Small intestine (tissue), 7 donors: ENCODE measurements around the gene NFATC1. TPM values are rescaled to one million over a fixed set of nuclear protein-coding genes. Genes with fewer than 3 reads are reported as not detected.

Experiments
- DNase-seq, 2 donors: peaks; one replicate each; pipeline versions ENCODE4 v3.0.0 to v3.0.0-alpha.2; 2013
- FAIRE-seq: peaks from 2 replicates; lab custom pipeline; 2012; peaks lifted over from hg19 to GRCh38; lab: Jason Lieb, UNC
- H3K27ac ChIP-seq, 3 donors: one replicate each; pipeline ENCODE4 v1.5.1; 2013; ENCODE audit warnings: low read length in 2 of 3, mild to moderate bottlenecking in 2 of 3, control low read depth in 1 of 3, inconsistent platforms in 1 of 3, low read depth in 1 of 3, moderate library complexity in 1 of 3
- H3K27me3 ChIP-seq, 3 donors: one replicate each; pipeline ENCODE4 v1.6.1; 2013; ENCODE audit warnings: low read length in 3 of 3, inconsistent platforms in 1 of 3; ENCODE audit not compliant: control insufficient read depth in 3 of 3, insufficient read depth in 3 of 3
- H3K36me3 ChIP-seq, 3 donors: one replicate each; pipeline ENCODE4 v1.6.1; 2013; ENCODE audit warnings: low read length in 3 of 3, inconsistent platforms in 1 of 3, low read depth in 1 of 3, mild to moderate bottlenecking in 1 of 3, moderate library complexity in 1 of 3; ENCODE audit not compliant: control insufficient read depth in 3 of 3, insufficient read depth in 2 of 3
- H3K4me1 ChIP-seq, 3 donors: one replicate each; pipeline ENCODE4 v1.6.1; 2013; ENCODE audit warnings: low read length in 2 of 3, inconsistent platforms in 1 of 3, low read depth in 1 of 3, mild to moderate bottlenecking in 1 of 3, moderate library complexity in 1 of 3; ENCODE audit not compliant: control insufficient read depth in 3 of 3, insufficient read depth in 2 of 3
- H3K4me3 ChIP-seq, 3 donors: one replicate each; pipeline ENCODE4 v1.5.1; 2013; ENCODE audit warnings: low read length in 3 of 3, control low read depth in 1 of 3, inconsistent platforms in 1 of 3, low read depth in 1 of 3, mild to moderate bottlenecking in 1 of 3, moderate library complexity in 1 of 3
- H3K9me3 ChIP-seq, 2 donors: one replicate each; pipeline ENCODE4 v1.6.1; 2013; ENCODE audit warnings: low read depth in 1 of 2, low read length in 1 of 2; ENCODE audit not compliant: control insufficient read depth in 2 of 2, insufficient read depth in 1 of 2
- WGBS, 3 donors: extraction: QIAGEN DNeasy Blood & Tissue Kit; methylation state at CpG; one replicate each; pipeline ENCODE4 v1.1.7; 2013; 5-methylcytosine and 5-hydroxymethylcytosine counted together
- polyA plus RNA-seq, 4 donors: library from polyadenylated mRNA; stranded (reverse) in 3 of 4; unstranded in 1 of 4; fragments of 200-250 nt in 3 of 4; fragments of 120-200 nt in 1 of 4; gene quantifications; one replicate each; pipeline versions ENCODE4 v1.2.1 to v1.2.3, GENCODE V29; 2013
- donor health status: healthy with polysubstance abuse.
- donor health status: control.
- donor health status: control.
- donor health status: Bipolar disorder and iron deficiency.
- donor health status: healthy.

The NFATC1 gene
- polyA plus RNA-seq, 4 donors, result 0.67 to 5.9 (median 2.2) TPM

- H3K4me3 ChIP-seq, result no peak overlapping the region
- WGBS, 3 donors, result 80 to 87% (median 84%) methylated on average over 29 of the region's 29 CpGs
- no peaks in the 10 kb centered on the region for H3K27me3 ChIP-seq
- H3K4me1 ChIP-seq, result no peaks in the 10 kb centered on the region
- H3K36me3 ChIP-seq, result peaks cover 0 to 9% (median 3%) of the 10 kb centered on the region in 3 donors
- H3K27ac ChIP-seq, result no peak overlapping the region
- DNase-seq, result no peak
- no peak for FAIRE-seq
- no peaks in the 10 kb centered on the region for H3K9me3 ChIP-seq
Measured at GRCh38 chr18:79447703-79448367, 52.1 kb downstream of the NFATC1 start.

DNA sequence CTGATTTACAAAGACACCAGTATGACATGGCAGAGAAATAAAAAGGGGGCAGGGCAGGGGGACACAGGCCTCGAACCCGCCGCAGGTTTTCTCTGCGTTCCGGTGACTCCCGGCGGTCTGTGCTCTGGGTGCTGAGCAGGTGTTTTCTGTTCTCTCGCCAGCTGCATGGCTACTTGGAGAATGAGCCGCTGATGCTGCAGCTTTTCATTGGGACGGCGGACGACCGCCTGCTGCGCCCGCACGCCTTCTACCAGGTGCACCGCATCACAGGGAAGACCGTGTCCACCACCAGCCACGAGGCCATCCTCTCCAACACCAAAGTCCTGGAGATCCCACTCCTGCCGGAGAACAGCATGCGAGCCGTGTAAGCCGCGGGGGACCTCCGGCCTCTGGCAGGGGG lies 52.9 kb downstream of the NFATC1 start:
- DNase-seq (no peak), FAIRE-seq (no peak)
- Histone ChIP-seq H3K4me1 (no peaks in the 10 kb centered on the region), H3K27me3 (no peaks in the 10 kb centered on the region), H3K36me3 (peaks cover 0 to 12% (median 3%) of the 10 kb centered on the region in 3 donors), H3K9me3 (no peaks in the 10 kb centered on the region), H3K27ac (no peak overlapping the region), H3K4me3 (no peak overlapping the region)
- 94 to 97% (median 96%) methylated on average over 24 to 25 of the region's 25 CpGs for WGBS, 3 donors

DNA sequence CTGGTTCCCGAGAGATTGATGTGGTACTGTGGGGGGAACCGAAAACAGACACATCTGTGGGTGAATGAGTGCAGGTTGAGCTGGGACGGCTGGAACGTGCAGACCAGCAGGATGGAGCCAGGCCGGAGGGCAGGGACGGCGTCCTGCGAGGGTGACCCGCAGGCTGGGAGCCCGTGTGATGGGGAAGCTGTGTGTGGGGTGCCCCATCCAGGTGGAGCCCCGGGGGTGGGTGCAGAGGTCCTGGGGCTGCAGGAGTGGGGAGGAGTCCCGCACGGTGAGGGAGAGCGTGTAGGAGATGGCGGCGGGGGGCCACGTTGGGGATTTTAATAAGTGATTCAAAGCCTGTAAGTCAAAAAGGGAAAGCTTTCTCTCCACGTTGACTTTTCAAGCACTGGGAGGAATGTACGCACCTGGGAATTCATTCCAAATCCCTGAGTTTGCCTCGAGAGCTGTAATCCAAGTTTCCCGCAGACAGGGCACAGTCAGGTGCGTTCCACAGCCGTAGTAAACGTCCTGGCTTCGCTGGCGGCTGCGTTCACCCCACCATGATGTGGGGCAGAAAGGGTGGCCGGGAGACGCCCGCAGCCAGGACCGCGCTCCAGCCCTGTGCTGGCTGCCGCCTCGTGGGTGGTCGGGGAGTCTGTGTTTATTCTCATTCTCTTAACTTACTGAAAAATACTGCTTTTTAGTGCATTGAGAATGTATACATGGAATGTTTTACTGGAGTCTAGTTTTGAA lies 54.0 kb downstream of the NFATC1 start:
- Histone ChIP-seq H3K4me3 (no peak overlapping the region), H3K36me3 (peaks cover 0 to 12% (median 3%) of the 10 kb centered on the region in 3 donors), H3K4me1 (no peaks in the 10 kb centered on the region), H3K9me3 (no peaks in the 10 kb centered on the region), H3K27me3 (no peaks in the 10 kb centered on the region), H3K27ac (no peak overlapping the region)
- 90 to 92% (median 92%) methylated on average over 35 of the region's 35 CpGs for WGBS, 3 donors
- DNase-seq (no peak), FAIRE-seq (no peak)

DNA sequence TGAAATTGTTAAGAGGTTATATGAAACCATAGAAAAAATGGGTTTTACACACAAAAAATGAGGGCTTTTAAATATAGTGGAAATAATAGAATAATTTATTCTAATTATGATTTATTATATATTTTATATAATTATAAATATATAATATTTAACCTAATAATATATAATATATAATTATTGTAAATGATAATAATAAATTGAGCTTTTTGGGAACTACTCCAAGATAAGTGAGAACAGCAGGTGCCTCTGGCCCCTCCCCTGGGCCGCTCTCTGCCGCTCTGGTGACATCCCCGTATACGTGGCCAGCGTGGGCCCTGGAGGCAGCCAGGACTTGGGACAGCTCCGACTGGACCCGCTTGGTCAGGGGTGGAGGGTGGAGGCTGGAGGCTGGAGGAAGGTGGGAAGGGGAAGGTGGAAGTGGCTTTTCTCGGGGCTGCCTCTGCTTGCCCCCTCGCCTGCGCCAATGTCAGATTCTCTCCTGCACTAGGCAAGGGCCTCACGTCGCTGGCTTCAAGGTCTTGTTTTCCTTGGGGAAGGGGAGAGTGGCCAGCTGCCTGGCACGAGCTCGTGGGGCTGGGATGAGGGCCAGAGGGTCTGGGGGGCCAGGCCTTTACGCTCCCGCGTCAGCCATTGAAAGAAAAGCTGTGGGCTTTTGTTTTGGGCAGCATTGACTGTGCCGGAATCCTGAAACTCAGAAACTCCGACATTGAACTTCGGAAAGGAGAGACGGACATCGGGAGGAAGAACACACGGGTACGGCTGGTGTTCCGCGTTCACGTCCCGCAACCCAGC lies 54.8 kb downstream of the NFATC1 start:
- 88 to 92% (median 91%) methylated on average over 27 to 28 of the region's 28 CpGs for WGBS, 3 donors
- Histone ChIP-seq H3K27ac (no peak overlapping the region), H3K9me3 (no peaks in the 10 kb centered on the region), H3K4me3 (no peak overlapping the region), H3K27me3 (no peaks in the 10 kb centered on the region), H3K36me3 (peaks cover 0 to 9% (median 3%) of the 10 kb centered on the region in 3 donors), H3K4me1 (no peaks in the 10 kb centered on the region)
- no peak for DNase-seq
- FAIRE-seq, result no peak

- no peak overlapping the region for H3K27ac ChIP-seq
- no peak for FAIRE-seq
- H3K36me3 ChIP-seq, result peaks cover 0 to 9% (median 3%) of the 10 kb centered on the region in 3 donors
- no peaks in the 10 kb centered on the region for H3K27me3 ChIP-seq
- DNase-seq, result no peak
- no peaks in the 10 kb centered on the region for H3K9me3 ChIP-seq
- H3K4me1 ChIP-seq, result no peaks in the 10 kb centered on the region
- WGBS, 3 donors, result 90 to 94% (median 93%) methylated on average over 45 of the region's 45 CpGs
- no peak overlapping the region for H3K4me3 ChIP-seq
Measured at GRCh38 chr18:79451237-79452125, 55.8 kb downstream of the NFATC1 start.

DNA sequence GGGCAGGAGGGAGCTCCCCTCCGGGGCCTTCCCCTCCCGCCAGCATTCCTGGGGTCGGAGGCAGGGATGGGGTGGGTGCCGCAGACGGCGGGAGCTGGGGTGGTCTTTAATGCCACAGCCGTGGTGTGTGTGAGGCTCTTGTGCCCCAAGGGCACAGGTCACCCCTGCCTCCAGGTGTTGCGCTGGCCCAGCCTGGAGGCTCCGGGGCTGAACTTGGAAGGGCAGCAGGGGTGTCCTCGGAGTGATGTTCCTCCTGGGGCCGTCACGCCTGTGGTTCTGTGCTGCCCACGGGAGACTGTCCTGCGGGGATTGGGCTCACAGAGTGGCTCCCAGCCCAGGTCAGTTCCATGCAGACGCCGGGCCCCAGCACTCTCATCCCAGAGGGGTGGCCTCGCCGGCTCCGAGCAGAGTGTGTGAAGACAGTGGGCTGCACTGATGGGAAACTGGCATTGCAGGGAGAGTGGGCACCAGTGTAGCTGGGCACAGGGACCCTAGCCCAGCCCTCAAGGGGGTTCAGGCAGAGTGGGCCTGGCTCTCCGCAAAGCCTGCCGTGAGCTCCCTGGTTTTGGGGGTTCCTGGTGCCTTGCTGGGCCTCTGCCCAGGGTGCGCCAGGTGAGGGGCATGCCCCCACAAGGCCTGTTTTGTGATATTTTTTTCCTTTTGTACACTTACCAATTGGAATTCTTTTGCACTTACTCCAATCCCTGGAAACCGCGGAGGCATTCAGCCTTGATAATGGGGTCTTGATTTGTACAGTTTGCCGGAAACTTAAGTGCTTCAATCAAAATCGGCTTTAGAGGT lies 56.7 kb downstream of the NFATC1 start:
- Histone ChIP-seq H3K27me3 (no peaks in the 10 kb centered on the region), H3K36me3 (peaks cover 0 to 9% (median 3%) of the 10 kb centered on the region in 3 donors), H3K9me3 (no peaks in the 10 kb centered on the region), H3K4me3 (no peak overlapping the region), H3K4me1 (no peaks in the 10 kb centered on the region), H3K27ac (no peak overlapping the region)
- 93 to 94% (median 94%) methylated on average over 24 to 26 of the region's 26 CpGs for WGBS, 3 donors
- FAIRE-seq (no peak), DNase-seq (no peak)

- H3K4me1 ChIP-seq, result peaks cover 0 to 3% (median 0%) of the 10 kb centered on the region in 3 donors
- H3K4me3 ChIP-seq, result no peak overlapping the region
- H3K27ac ChIP-seq, result no peak overlapping the region
- no peaks in the 10 kb centered on the region for H3K9me3 ChIP-seq
- H3K36me3 ChIP-seq, result peaks cover 0 to 9% (median 3%) of the 10 kb centered on the region in 3 donors
- DNase-seq, result no peak
- WGBS, 3 donors, result 92 to 94% (median 92%) methylated on average over 19 of the region's 19 CpGs
- FAIRE-seq, result no peak
- no peaks in the 10 kb centered on the region for H3K27me3 ChIP-seq
Measured at GRCh38 chr18:79452991-79453645, 57.4 kb downstream of the NFATC1 start.
